Stimulated activated naive CD8-positive, alpha-beta T cell treated with anti-CD3 and anti-CD28 coated beads, Interleukin-15, Interleukin-2, amounts not matched to agents 100 ng/mL and 50 ng/mL, for 24 hours (primary cell): ENCODE data around the gene TIPRL.
"Not testable (repeated sequence)": the region's sequence is repeated elsewhere in the genome, so short reads cannot be mapped to it uniquely, and the experiment has no call there.

ENCODE experiments used
- H3K27ac Mint-ChIP-seq: one replicate; pipeline ENCODE4 v1.8.0; 2021; ENCODE audit warnings: mild to moderate bottlenecking, mixed read lengths
- H3K27me3 Mint-ChIP-seq: one replicate; pipeline ENCODE4 v1.8.0; 2021; ENCODE audit warnings: mixed read lengths
- H3K36me3 Mint-ChIP-seq: one replicate; pipeline ENCODE4 v1.8.0; 2021; ENCODE audit warnings: low read depth, mixed read lengths
- H3K4me1 Mint-ChIP-seq: one replicate; pipeline ENCODE4 v1.8.0; 2021; ENCODE audit warnings: low read depth, mixed read lengths
- H3K4me3 Mint-ChIP-seq: one replicate; pipeline ENCODE4 v1.8.0; 2021; ENCODE audit warnings: mild to moderate bottlenecking, mixed read lengths
- H3K9me3 Mint-ChIP-seq: one replicate; pipeline ENCODE4 v1.8.0; 2021; ENCODE audit warnings: mixed read lengths

Gene TIPRL

DNA sequence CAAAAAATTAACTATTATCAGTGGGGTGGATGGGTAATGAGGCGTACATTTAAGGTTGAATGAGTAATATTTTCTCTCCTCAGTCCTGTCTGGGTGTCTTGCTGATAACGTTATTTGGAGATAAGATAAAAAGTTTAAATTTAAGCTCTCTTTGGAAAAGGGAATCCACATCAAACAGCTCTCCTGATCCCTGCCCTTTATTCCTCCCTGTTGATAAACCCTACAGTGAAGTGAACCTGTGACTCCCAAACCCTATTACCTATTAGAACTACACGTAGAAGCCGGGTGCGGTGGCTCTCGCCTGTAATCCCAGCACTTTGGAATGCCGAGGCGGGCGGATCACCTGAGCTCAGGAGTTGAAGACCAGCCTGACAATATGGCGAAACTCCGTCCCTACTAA, 32.1 kb upstream of the TIPRL start:
- no peaks in the 10 kb centered on the region for H3K9me3 Mint-ChIP-seq
- no peaks in the 10 kb centered on the region for H3K27me3 Mint-ChIP-seq
- H3K36me3 Mint-ChIP-seq, result no peaks in the 10 kb centered on the region
- H3K4me3 Mint-ChIP-seq, result no peak overlapping the region
- peaks cover 14% of the 10 kb centered on the region for H3K4me1 Mint-ChIP-seq
- H3K27ac Mint-ChIP-seq, result no peak overlapping the region

GRCh38 chr1:168148916-168149315, 29.8 kb upstream of the TIPRL start:
- no peak overlapping the region for H3K4me3 Mint-ChIP-seq
- peaks cover 14% of the 10 kb centered on the region for H3K4me1 Mint-ChIP-seq
- H3K27me3 Mint-ChIP-seq, result no peaks in the 10 kb centered on the region
- H3K27ac Mint-ChIP-seq, result no peak overlapping the region
- no peaks in the 10 kb centered on the region for H3K36me3 Mint-ChIP-seq
- H3K9me3 Mint-ChIP-seq, result no peaks in the 10 kb centered on the region

DNA sequence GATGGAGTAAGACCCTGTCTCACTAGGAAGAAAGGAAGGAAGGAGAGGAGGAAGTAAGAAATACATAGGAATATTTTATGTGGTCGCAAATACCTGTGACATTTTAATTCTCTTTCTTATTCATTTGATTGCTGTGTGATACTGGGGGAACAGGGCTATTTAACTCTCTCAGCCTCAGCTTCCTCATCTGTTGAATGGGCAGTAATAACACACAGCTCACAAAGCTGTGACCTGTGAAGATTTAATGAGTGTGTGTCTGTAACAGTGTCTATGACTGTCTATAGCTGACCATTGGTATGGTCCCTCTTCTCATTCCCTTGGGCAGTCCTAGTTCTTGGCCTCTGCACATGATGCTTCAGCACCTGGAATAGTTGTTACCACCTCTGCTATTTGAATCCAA, 28.5 kb upstream of the TIPRL start:
- peaks cover 11% of the 10 kb centered on the region for H3K4me1 Mint-ChIP-seq
- H3K27ac Mint-ChIP-seq, result no peak overlapping the region
- H3K36me3 Mint-ChIP-seq, result no peaks in the 10 kb centered on the region
- no peaks in the 10 kb centered on the region for H3K9me3 Mint-ChIP-seq
- no peak overlapping the region for H3K4me3 Mint-ChIP-seq
- H3K27me3 Mint-ChIP-seq, result no peaks in the 10 kb centered on the region

- Mint-ChIP-seq H3K4me1 (peaks cover 5% of the 10 kb centered on the region), H3K4me3 (no peak overlapping the region), H3K27me3 (no peaks in the 10 kb centered on the region), H3K9me3 (no peaks in the 10 kb centered on the region), H3K27ac (no peak overlapping the region), H3K36me3 (no peaks in the 10 kb centered on the region)
Measured at GRCh38 chr1:168151935-168152334, 26.8 kb upstream of the TIPRL start.

DNA sequence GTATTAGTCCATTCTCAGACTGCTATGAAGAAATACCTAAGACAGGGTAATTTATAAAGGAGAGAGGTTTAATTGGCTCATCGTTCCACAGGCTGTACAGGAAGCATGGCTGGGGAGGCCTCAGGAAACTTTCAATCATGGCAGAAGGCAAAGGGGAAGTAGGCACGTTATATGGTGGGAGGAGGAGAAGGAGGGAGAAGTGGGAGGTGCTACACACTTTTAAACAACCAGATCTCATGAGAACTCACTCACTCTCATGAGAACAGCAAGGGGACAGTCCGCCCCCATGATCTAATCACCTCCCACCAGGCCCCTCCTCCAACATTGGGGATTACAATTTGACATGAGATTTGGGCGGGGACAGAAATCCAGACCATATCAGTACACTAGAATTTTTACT, 24.1 kb upstream of the TIPRL start:
- peaks cover 18% of the 10 kb centered on the region for H3K9me3 Mint-ChIP-seq
- not testable (repeated sequence) for H3K4me1 Mint-ChIP-seq, H3K27ac Mint-ChIP-seq, H3K4me3 Mint-ChIP-seq, H3K27me3 Mint-ChIP-seq
- peaks cover 11% of the 10 kb centered on the region for H3K36me3 Mint-ChIP-seq

DNA sequence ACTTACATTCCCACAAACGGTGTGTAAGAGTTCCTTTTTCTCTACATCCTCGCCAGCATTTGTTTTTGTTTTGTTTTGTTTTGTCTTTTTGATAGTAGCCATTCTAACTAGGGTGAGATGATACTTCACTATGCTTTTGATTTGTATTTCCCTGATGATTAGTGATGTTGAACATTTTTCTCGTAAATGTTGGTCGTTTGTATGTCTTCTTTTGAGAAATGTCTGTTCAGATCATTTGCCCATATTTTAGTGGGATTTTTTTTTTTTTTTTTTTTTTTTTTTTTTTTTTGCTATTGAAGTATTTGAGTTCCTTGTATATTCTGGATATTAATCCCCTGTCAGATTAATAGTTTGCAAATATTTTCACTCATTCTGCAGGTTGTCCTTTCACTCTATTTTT, 22.9 kb upstream of the TIPRL start:
- no peaks in the 10 kb centered on the region for H3K4me1 Mint-ChIP-seq
- peaks cover 30% of the 10 kb centered on the region for H3K9me3 Mint-ChIP-seq
- H3K27ac Mint-ChIP-seq, result no peak overlapping the region
- H3K4me3 Mint-ChIP-seq, result no peak overlapping the region
- H3K27me3 Mint-ChIP-seq, result peaks cover 20% of the 10 kb centered on the region
- H3K36me3 Mint-ChIP-seq, result peaks cover 15% of the 10 kb centered on the region

GRCh38 chr1:168157638-168158037, 21.1 kb upstream of the TIPRL start:
- no peak overlapping the region for H3K4me3 Mint-ChIP-seq
- no peaks in the 10 kb centered on the region for H3K4me1 Mint-ChIP-seq
- H3K27me3 Mint-ChIP-seq, result peaks cover 22% of the 10 kb centered on the region
- peaks cover 33% of the 10 kb centered on the region for H3K9me3 Mint-ChIP-seq
- H3K36me3 Mint-ChIP-seq, result peaks cover 15% of the 10 kb centered on the region
- H3K27ac Mint-ChIP-seq, result no peak overlapping the region

DNA sequence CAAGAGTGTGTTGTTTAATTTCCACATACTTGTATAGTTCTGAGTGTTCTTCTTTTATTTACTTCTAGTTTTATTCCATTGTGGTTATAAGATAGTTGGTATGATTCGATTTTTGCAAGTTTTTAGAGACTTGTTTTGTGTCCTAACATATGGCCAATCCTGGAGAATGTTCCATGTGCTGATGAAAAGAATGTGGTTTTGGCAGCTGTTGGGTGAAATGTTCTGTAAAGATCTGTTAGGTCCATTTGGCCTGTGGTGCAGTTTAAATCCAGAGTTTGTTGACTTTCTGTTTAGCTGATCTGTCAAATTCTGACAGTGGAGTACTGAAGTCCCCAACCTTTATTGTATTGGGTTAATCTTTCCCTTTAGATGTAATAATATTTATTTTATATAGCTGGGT, 19.5 kb upstream of the TIPRL start:
- H3K27ac Mint-ChIP-seq, result no peak overlapping the region
- no peak overlapping the region for H3K4me3 Mint-ChIP-seq
- H3K4me1 Mint-ChIP-seq, result no peaks in the 10 kb centered on the region
- peaks cover 33% of the 10 kb centered on the region for H3K9me3 Mint-ChIP-seq
- H3K27me3 Mint-ChIP-seq, result peaks cover 26% of the 10 kb centered on the region
- H3K36me3 Mint-ChIP-seq, result peaks cover 15% of the 10 kb centered on the region

GRCh38 chr1:168159979-168160378, 18.8 kb upstream of the TIPRL start:
- Mint-ChIP-seq H3K4me1 (no peaks in the 10 kb centered on the region), H3K9me3 (peaks cover 33% of the 10 kb centered on the region), H3K4me3 (no peak overlapping the region), H3K27me3 (peaks cover 26% of the 10 kb centered on the region), H3K36me3 (peaks cover 15% of the 10 kb centered on the region), H3K27ac (no peak overlapping the region)

DNA sequence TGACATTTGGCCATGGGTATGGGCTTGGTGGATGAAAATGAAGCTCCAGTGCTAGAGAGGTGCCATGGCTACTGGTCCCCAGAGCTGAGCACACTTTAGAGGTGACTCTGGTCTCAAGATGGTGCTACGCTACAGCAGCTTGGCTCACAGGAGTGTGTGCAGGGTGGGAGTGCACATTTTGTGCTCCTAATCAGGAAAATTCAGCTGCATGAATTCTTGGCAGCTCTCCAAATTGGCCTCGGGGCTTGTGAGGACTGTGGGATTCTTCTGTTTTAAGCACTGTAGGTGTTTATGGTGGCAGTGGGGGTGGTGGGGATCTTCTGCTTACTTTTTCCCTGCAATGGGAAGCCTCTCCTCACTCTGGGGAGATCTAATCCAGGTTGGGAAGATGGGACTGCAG, 17.3 kb upstream of the TIPRL start:
- Mint-ChIP-seq H3K27ac (no peak overlapping the region), H3K4me3 (no peak overlapping the region), H3K9me3 (peaks cover 33% of the 10 kb centered on the region), H3K36me3 (peaks cover 15% of the 10 kb centered on the region), H3K27me3 (peaks cover 26% of the 10 kb centered on the region), H3K4me1 (no peaks in the 10 kb centered on the region)

GRCh38 chr1:168163670-168164069, 15.1 kb upstream of the TIPRL start:
- no peak overlapping the region for H3K27ac Mint-ChIP-seq
- H3K4me3 Mint-ChIP-seq, result no peak overlapping the region
- H3K36me3 Mint-ChIP-seq, result peaks cover 8% of the 10 kb centered on the region
- H3K27me3 Mint-ChIP-seq, result peaks cover 18% of the 10 kb centered on the region
- peaks cover 19% of the 10 kb centered on the region for H3K9me3 Mint-ChIP-seq
- no peaks in the 10 kb centered on the region for H3K4me1 Mint-ChIP-seq

- Mint-ChIP-seq H3K4me3 (no peak overlapping the region), H3K36me3 (peaks cover 4% of the 10 kb centered on the region), H3K9me3 (peaks cover 14% of the 10 kb centered on the region), H3K27me3 (peaks cover 16% of the 10 kb centered on the region), H3K4me1 (no peaks in the 10 kb centered on the region), H3K27ac (no peak overlapping the region)
Measured at GRCh38 chr1:168164771-168165170, 14.0 kb upstream of the TIPRL start.

- H3K4me3 Mint-ChIP-seq, result no peak overlapping the region
- H3K27me3 Mint-ChIP-seq, result peaks cover 8% of the 10 kb centered on the region
- H3K27ac Mint-ChIP-seq, result no peak overlapping the region
- H3K36me3 Mint-ChIP-seq, result no peaks in the 10 kb centered on the region
- H3K4me1 Mint-ChIP-seq, result no peaks in the 10 kb centered on the region
- no peaks in the 10 kb centered on the region for H3K9me3 Mint-ChIP-seq
Measured at GRCh38 chr1:168167806-168168205, 11.0 kb upstream of the TIPRL start.

GRCh38 chr1:168170564-168171508, 7.9 kb upstream of the TIPRL start:
- H3K36me3 Mint-ChIP-seq, result no peaks in the 10 kb centered on the region
- peaks cover 11% of the 10 kb centered on the region for H3K27me3 Mint-ChIP-seq
- no peak overlapping the region for H3K27ac Mint-ChIP-seq

GRCh38 chr1:168172250-168172915, 6.4 kb upstream of the TIPRL start:
- H3K27ac Mint-ChIP-seq, result no peak overlapping the region

More at GRCh38 chr1:168170564-168171508, 7.9 kb upstream of the TIPRL start:
- H3K4me1 Mint-ChIP-seq, result no peaks in the 10 kb centered on the region
- no peaks in the 10 kb centered on the region for H3K9me3 Mint-ChIP-seq
- no peak overlapping the region for H3K4me3 Mint-ChIP-seq

More at GRCh38 chr1:168172250-168172915, 6.4 kb upstream of the TIPRL start:
- Mint-ChIP-seq H3K9me3 (no peaks in the 10 kb centered on the region), H3K4me3 (no peak overlapping the region), H3K4me1 (no peaks in the 10 kb centered on the region), H3K27me3 (peaks cover 11% of the 10 kb centered on the region), H3K36me3 (no peaks in the 10 kb centered on the region)
